ENCODE results near the gene RNF17. TPM values are rescaled to one million over a fixed set of nuclear protein-coding genes. Genes with fewer than 3 reads are reported as not detected.

The RNF17 gene
- total and polyA plus RNA-seq, 2 donors (not counting 1 experiment from before 2014, with no cell fraction given) = not detected

DNA sequence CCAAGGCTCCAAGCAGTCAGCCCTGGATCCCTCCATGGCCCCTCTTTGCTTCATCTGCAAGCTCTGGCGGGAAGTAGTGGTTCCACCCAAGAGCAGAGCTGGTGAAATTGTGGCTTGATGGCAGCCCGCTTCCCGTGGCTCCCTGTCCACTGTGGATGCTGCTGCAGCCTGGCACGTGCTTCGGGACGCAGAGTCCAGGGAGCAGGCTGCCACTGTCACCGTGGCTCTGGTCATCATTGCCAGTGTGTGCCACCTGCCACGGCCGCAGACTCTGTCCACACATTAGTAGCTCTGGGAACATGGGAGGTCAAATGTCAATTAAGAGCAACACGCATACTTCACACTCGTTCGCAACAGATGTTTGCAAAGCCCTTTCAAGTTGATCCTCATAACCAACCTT is 40.8 kb upstream of the RNF17 start:
- Histone ChIP-seq H3K4me2 (ENCODE audit: extremely low read depth, insufficient read depth, low read length) (no peak overlapping the region), H3K4me1 (ENCODE audit: control insufficient read depth, extremely low read depth, insufficient read depth, low read length) (no peaks in the 10 kb centered on the region), H3K9me3 (ENCODE audit: control insufficient read depth, insufficient read depth, low read depth, low read length) (no peaks in the 10 kb centered on the region), H3K4me3 (replicated peaks in 1 of 4; ENCODE audit: control extremely low read depth in 1 of 4, insufficient read depth in 1 of 4, low read depth in 3 of 4, low read length in 4 of 4) (no peak overlapping the region), H2AFZ (ENCODE audit: low read length) (no peak overlapping the region), H3K9ac (ENCODE audit: insufficient read depth, low read length) (no peak overlapping the region), H3K36me3 (ENCODE audit: control insufficient read depth, insufficient read depth, low read length) (no peaks in the 10 kb centered on the region), H4K20me1 (ENCODE audit: control insufficient read depth, extremely low read depth, insufficient read depth, low read length) (peaks cover 2% of the 10 kb centered on the region), H3K79me2 (ENCODE audit: control insufficient read depth, insufficient read depth, low read length) (no peaks in the 10 kb centered on the region), H3K27me3 (ENCODE audit: control insufficient read depth, insufficient read depth, low read length) (peaks cover 4% of the 10 kb centered on the region), H3K27ac (ENCODE audit: insufficient read depth, low read length) (no peak overlapping the region)
- no peak for DNase-seq (ENCODE audit: low read depth in 2 of 2)
- TF ChIP-seq CTCF (conservative IDR thresholded peaks at IDR 0.05 in 1 of 2, IDR thresholded peaks at IDR 0.05 in 1 of 2; ENCODE audit: low read depth in 1 of 2, low read length in 2 of 2) (no peak), EZH2 (IDR thresholded peaks at IDR 0.05; ENCODE audit: low read length, missing control alignments) (no peak)

- no peaks in the 10 kb centered on the region for H3K36me3 ChIP-seq (ENCODE audit: control insufficient read depth, insufficient read depth, low read length)
- H2AFZ ChIP-seq (ENCODE audit: low read length) = no peak overlapping the region
- H3K79me2 ChIP-seq (ENCODE audit: control insufficient read depth, insufficient read depth, low read length) = no peaks in the 10 kb centered on the region
- H4K20me1 ChIP-seq (ENCODE audit: control insufficient read depth, extremely low read depth, insufficient read depth, low read length) = peaks cover 2% of the 10 kb centered on the region
- no peak overlapping the region for H3K9ac ChIP-seq (ENCODE audit: insufficient read depth, low read length)
- H3K9me3 ChIP-seq (ENCODE audit: control insufficient read depth, insufficient read depth, low read depth, low read length) = no peaks in the 10 kb centered on the region
- H3K27me3 ChIP-seq (ENCODE audit: control insufficient read depth, insufficient read depth, low read length) = peaks cover 4% of the 10 kb centered on the region
- TF ChIP-seq CTCF (conservative IDR thresholded peaks at IDR 0.05 in 1 of 2, IDR thresholded peaks at IDR 0.05 in 1 of 2; ENCODE audit: low read depth in 1 of 2, low read length in 2 of 2) = no peak
- TF ChIP-seq EZH2 (IDR thresholded peaks at IDR 0.05; ENCODE audit: low read length, missing control alignments) = no peak
- H3K4me3 ChIP-seq (replicated peaks in 1 of 4; ENCODE audit: control extremely low read depth in 1 of 4, insufficient read depth in 1 of 4, low read depth in 3 of 4, low read length in 4 of 4) = no peak overlapping the region
- H3K4me1 ChIP-seq (ENCODE audit: control insufficient read depth, extremely low read depth, insufficient read depth, low read length) = no peaks in the 10 kb centered on the region
- no peak overlapping the region for H3K27ac ChIP-seq (ENCODE audit: insufficient read depth, low read length)
- H3K4me2 ChIP-seq (ENCODE audit: extremely low read depth, insufficient read depth, low read length) = no peak overlapping the region
- DNase-seq (ENCODE audit: low read depth in 2 of 2) = no peak
Measured at GRCh38 chr13:24724714-24725113, 39.3 kb upstream of the RNF17 start.

DNA sequence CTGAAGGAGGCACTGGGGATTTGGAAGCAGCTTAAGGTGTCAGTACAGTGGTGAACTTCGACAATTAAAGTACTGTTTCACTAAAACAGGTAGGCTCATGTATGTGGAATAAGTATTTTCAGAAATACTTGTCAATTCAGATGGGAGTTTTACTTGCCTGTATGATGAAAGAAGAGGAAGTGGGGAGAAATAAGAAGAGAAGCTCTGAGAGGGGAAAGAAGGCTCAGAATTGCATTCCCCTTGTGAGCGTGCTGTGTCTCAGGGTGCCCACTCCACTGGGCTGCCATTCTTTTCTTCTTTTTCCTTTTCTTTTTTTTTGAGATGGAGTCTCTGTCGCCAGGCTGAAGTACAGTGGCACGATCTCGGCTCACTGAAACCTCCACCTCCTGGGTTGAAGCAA is 38.6 kb upstream of the RNF17 start:
- Histone ChIP-seq H4K20me1 (ENCODE audit: control insufficient read depth, extremely low read depth, insufficient read depth, low read length) (peaks cover 2% of the 10 kb centered on the region), H3K36me3 (ENCODE audit: control insufficient read depth, insufficient read depth, low read length) (no peaks in the 10 kb centered on the region), H3K27me3 (ENCODE audit: control insufficient read depth, insufficient read depth, low read length) (peaks cover 4% of the 10 kb centered on the region), H3K9me3 (ENCODE audit: control insufficient read depth, insufficient read depth, low read depth, low read length) (no peaks in the 10 kb centered on the region), H2AFZ (ENCODE audit: low read length) (no peak overlapping the region), H3K4me3 (replicated peaks in 1 of 4; ENCODE audit: control extremely low read depth in 1 of 4, insufficient read depth in 1 of 4, low read depth in 3 of 4, low read length in 4 of 4) (no peak overlapping the region), H3K4me1 (ENCODE audit: control insufficient read depth, extremely low read depth, insufficient read depth, low read length) (no peaks in the 10 kb centered on the region), H3K79me2 (ENCODE audit: control insufficient read depth, insufficient read depth, low read length) (no peaks in the 10 kb centered on the region), H3K27ac (ENCODE audit: insufficient read depth, low read length) (no peak overlapping the region), H3K4me2 (ENCODE audit: extremely low read depth, insufficient read depth, low read length) (no peak overlapping the region), H3K9ac (ENCODE audit: insufficient read depth, low read length) (no peak overlapping the region)
- no peak for DNase-seq (ENCODE audit: low read depth in 2 of 2)
- TF ChIP-seq CTCF (conservative IDR thresholded peaks at IDR 0.05 in 1 of 2, IDR thresholded peaks at IDR 0.05 in 1 of 2; ENCODE audit: low read depth in 1 of 2, low read length in 2 of 2) (no peak), EZH2 (IDR thresholded peaks at IDR 0.05; ENCODE audit: low read length, missing control alignments) (no peak)
